Hepatocyte (in vitro differentiated cells): Measurements from ENCODE around the gene F7. TPM values are rescaled to one million over a fixed set of nuclear protein-coding genes. Genes with fewer than 3 reads are reported as not detected.

Experiments
- DNase-seq: peaks from one replicate; pipeline ENCODE4 v3.0.0-alpha.2; 2016; ENCODE audit warnings: low spot score
- H2AFZ ChIP-seq: fragments of 200-600 bp; sonication (generic); 2 replicates; pipeline ENCODE4 v1.6.0; 2016; ENCODE audit warnings: antibody characterized with exemption, mild to moderate bottlenecking
- H3K27ac ChIP-seq: fragments of 200-600 bp; sonication (generic); 2 replicates; pipeline ENCODE4 v1.5.1; 2016; ENCODE audit warnings: mild to moderate bottlenecking
- H3K27me3 ChIP-seq: fragments of 200-600 bp; sonication (generic); 2 replicates; pipeline ENCODE4 v1.6.1; 2016
- H3K36me3 ChIP-seq: fragments of 200-600 bp; sonication (generic); replicated peaks from 2 replicates; pipeline ENCODE4 v1.5.1; 2016; ENCODE audit warnings: low read depth; ENCODE audit not compliant: insufficient read depth
- H3K4me1 ChIP-seq: fragments of 200-600 bp; sonication (generic); 2 replicates; pipeline ENCODE4 v1.5.1; 2016; ENCODE audit warnings: mild to moderate bottlenecking, moderate library complexity; ENCODE audit not compliant: insufficient read depth
- H3K4me2 ChIP-seq: fragments of 200-600 bp; sonication (generic); 2 replicates; pipeline ENCODE4 v1.6.0; 2016
- H3K4me3 ChIP-seq: fragments of 200-600 bp; sonication (generic); 2 replicates; pipeline ENCODE4 v1.5.1; 2016; ENCODE audit warnings: mild to moderate bottlenecking
- H3K79me2 ChIP-seq: fragments of 200-600 bp; sonication (generic); 2 replicates; pipeline ENCODE4 v1.6.0; 2017; ENCODE audit warnings: mild to moderate bottlenecking
- H3K9me2 ChIP-seq: fragments of 200-600 bp; sonication (generic); replicated peaks from 2 replicates; pipeline ENCODE4 v1.6.0; 2017; ENCODE audit warnings: mild to moderate bottlenecking; ENCODE audit not compliant: insufficient read depth
- H3K9me3 ChIP-seq: fragments of 200-600 bp; sonication (generic); 2 replicates; pipeline ENCODE4 v1.5.1; 2016; ENCODE audit warnings: low read depth, mild to moderate bottlenecking
- H4K20me1 ChIP-seq: fragments of 200-600 bp; sonication (generic); 2 replicates; pipeline ENCODE4 v1.6.0; 2016; ENCODE audit warnings: mild to moderate bottlenecking; ENCODE audit not compliant: insufficient read depth, poor library complexity, severe bottlenecking
- EZH2 ChIP-seq: fragments of 200-600 bp; sonication (generic); IDR thresholded peaks from 2 replicates; pipeline ENCODE4 v1.6.1; 2016; ENCODE audit warnings: antibody characterized with exemption, mild to moderate bottlenecking, borderline replicate concordance
- EZH2phosphoT487 ChIP-seq: fragments of 200-600 bp; sonication (generic); IDR thresholded peaks from one replicate; pipeline ENCODE4 v1.6.1; 2018; ENCODE audit warnings: antibody characterized with exemption, mild to moderate bottlenecking, low read depth, moderate library complexity; ENCODE audit not compliant: unreplicated experiment, severe bottlenecking
- WGBS: methylation state at CpG from one replicate; pipeline ENCODE4 v1.1.6; 2016; ENCODE audit warnings: low lambda C conversion rate; ENCODE audit errors: missing lambda C conversion rate; 5-methylcytosine and 5-hydroxymethylcytosine counted together
- polyA plus RNA-seq: library from polyadenylated mRNA; unstranded; fragments of >200 nt; fragmentation: Nextera tagmentation; extraction: Ambion mirVana; gene quantifications from 2 replicates; pipeline ENCODE4 v1.2.1, GENCODE V29; 2016
- total RNA-seq: library from RNA; depleted of rRNA; stranded (reverse); fragments of >200 nt; gene quantifications from 2 replicates; pipeline ENCODE4 v1.2.3, GENCODE V29; 2014
- TF ChIP-seq, protein P1 (sequence below): fragments of 200-600 bp; sonication (generic); IDR thresholded peaks from 2 replicates; pipeline ENCODE4 v1.5.1; 2016; ENCODE audit warnings: antibody characterized with exemption, mild to moderate bottlenecking; ENCODE audit not compliant: poor library complexity

Gene F7
- total and polyA plus RNA-seq, 2 experiments from 2014 or later, result 12.6 to 24.0 TPM

GRCh38 chr13:113091891-113092775 lies 13.5 kb upstream of the F7 start:
- Histone ChIP-seq H3K4me2 (no peak overlapping the region), H3K4me3 (no peak overlapping the region), H2AFZ (no peak overlapping the region), H4K20me1 (no peaks in the 10 kb centered on the region), H3K9me2 (no peaks in the 10 kb centered on the region), H3K9me3 (no peaks in the 10 kb centered on the region), H3K79me2 (no peaks in the 10 kb centered on the region), H3K4me1 (no peaks in the 10 kb centered on the region), H3K27ac (no peak overlapping the region), H3K27me3 (no peaks in the 10 kb centered on the region), H3K36me3 (no peaks in the 10 kb centered on the region)
- WGBS, result 94% methylated on average over 33 of the region's 33 CpGs
- DNase-seq, result no peak
- no peak for TF ChIP-seq EZH2phosphoT487

DNA sequence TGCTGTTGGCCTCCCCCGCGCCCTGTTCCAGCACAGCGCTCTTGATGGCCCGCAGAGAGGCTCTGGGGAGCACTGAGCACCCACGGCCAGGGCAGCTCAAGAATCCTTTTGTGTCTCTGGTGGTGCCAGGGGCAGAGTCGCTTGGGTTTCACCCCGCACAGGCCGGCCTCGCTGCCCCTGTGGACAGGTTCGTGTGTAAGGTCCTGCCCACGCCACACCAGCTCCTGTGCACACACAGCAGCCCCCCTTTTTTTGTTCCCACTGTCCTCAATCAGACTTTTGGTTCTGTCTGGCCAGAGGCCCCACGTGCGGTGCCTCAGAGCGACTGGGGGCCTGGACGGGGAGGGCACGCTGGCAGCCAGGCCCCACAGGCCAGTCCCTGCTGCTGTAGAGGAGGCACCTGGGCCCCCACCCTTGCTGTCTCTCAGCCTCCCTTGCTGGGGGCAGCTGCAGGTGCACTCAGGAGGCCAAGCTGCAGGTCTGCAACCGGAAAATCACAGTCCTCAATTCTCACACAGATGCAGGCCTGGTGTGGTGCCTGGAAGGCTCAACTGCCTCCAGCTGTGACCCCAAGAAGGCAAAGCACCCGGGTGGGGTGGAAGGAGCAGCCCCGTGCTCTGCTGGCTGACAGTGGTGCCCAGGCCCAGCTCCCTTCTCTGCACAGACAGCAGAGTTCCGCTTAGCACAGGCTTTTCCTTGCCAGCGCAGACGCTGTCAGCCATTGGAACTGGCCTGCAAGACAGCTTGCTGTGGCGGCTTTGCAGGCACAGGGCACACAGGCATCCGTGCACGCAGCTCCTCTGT lies 12.6 kb upstream of the F7 start:
- Histone ChIP-seq H3K4me2 (no peak overlapping the region), H3K9me2 (no peaks in the 10 kb centered on the region), H3K27ac (no peak overlapping the region), H3K9me3 (no peaks in the 10 kb centered on the region), H4K20me1 (no peaks in the 10 kb centered on the region), H3K79me2 (no peaks in the 10 kb centered on the region), H3K4me3 (no peak overlapping the region), H3K36me3 (no peaks in the 10 kb centered on the region), H3K27me3 (no peaks in the 10 kb centered on the region), H2AFZ (no peak overlapping the region), H3K4me1 (no peaks in the 10 kb centered on the region)
- DNase-seq, result no peak
- TF ChIP-seq EZH2phosphoT487 (no peak), EZH2 (no peak)
- TF ChIP-seq, protein P1, sequence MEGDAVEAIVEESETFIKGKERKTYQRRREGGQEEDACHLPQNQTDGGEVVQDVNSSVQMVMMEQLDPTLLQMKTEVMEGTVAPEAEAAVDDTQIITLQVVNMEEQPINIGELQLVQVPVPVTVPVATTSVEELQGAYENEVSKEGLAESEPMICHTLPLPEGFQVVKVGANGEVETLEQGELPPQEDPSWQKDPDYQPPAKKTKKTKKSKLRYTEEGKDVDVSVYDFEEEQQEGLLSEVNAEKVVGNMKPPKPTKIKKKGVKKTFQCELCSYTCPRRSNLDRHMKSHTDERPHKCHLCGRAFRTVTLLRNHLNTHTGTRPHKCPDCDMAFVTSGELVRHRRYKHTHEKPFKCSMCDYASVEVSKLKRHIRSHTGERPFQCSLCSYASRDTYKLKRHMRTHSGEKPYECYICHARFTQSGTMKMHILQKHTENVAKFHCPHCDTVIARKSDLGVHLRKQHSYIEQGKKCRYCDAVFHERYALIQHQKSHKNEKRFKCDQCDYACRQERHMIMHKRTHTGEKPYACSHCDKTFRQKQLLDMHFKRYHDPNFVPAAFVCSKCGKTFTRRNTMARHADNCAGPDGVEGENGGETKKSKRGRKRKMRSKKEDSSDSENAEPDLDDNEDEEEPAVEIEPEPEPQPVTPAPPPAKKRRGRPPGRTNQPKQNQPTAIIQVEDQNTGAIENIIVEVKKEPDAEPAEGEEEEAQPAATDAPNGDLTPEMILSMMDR, result no peak
- WGBS, result 93% methylated on average over 25 of the region's 25 CpGs

- H3K4me2 ChIP-seq, result no peak overlapping the region
- H3K4me3 ChIP-seq, result no peak overlapping the region
- H3K27me3 ChIP-seq, result no peaks in the 10 kb centered on the region
- WGBS, result 88% methylated on average over 28 of the region's 29 CpGs
- DNase-seq, result no peak
- H3K9me3 ChIP-seq, result no peaks in the 10 kb centered on the region
- TF ChIP-seq, protein P1, result no peak
- TF ChIP-seq EZH2phosphoT487, result no peak
- TF ChIP-seq EZH2, result no peak
- no peaks in the 10 kb centered on the region for H3K9me2 ChIP-seq
- no peak overlapping the region for H3K27ac ChIP-seq
- H3K4me1 ChIP-seq, result peaks cover 5% of the 10 kb centered on the region
- H4K20me1 ChIP-seq, result no peaks in the 10 kb centered on the region
- H2AFZ ChIP-seq, result no peak overlapping the region
- H3K79me2 ChIP-seq, result no peaks in the 10 kb centered on the region
- H3K36me3 ChIP-seq, result no peaks in the 10 kb centered on the region
Measured at GRCh38 chr13:113093580-113094409, 11.8 kb upstream of the F7 start.
